GM12874 (cell line): ENCODE measurements around the gene DARS2.

Experiments used
- TF ChIP-seq, protein P1 (sequence below): IDR thresholded peaks from 2 replicates; pipeline ENCODE4 v1.5.1; 2011; ENCODE audit warnings: low read depth, mild to moderate bottlenecking, control low read depth, low read length, moderate library complexity; ENCODE audit not compliant: insufficient read depth

Gene DARS2

DNA sequence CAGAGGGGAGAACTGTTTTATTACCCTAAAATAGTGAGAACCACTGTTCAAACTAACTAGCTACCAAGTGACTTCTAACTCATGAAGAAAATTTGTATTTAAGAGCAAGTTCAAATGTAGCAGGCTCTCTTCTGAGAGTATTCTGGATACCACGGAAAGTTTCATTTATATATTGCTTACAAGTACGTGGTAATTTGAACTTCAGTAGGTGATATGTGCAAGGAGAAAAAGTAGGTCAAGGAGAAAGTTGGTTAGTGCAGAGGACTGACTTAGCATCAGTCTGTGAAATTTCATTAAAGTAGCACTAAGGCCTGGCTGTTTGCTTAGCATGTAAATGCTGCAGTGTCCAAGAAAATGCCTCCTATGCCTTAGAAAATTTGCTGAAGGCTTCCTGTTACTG lies 76.0 kb downstream of the DARS2 start:
- TF ChIP-seq, protein P1, sequence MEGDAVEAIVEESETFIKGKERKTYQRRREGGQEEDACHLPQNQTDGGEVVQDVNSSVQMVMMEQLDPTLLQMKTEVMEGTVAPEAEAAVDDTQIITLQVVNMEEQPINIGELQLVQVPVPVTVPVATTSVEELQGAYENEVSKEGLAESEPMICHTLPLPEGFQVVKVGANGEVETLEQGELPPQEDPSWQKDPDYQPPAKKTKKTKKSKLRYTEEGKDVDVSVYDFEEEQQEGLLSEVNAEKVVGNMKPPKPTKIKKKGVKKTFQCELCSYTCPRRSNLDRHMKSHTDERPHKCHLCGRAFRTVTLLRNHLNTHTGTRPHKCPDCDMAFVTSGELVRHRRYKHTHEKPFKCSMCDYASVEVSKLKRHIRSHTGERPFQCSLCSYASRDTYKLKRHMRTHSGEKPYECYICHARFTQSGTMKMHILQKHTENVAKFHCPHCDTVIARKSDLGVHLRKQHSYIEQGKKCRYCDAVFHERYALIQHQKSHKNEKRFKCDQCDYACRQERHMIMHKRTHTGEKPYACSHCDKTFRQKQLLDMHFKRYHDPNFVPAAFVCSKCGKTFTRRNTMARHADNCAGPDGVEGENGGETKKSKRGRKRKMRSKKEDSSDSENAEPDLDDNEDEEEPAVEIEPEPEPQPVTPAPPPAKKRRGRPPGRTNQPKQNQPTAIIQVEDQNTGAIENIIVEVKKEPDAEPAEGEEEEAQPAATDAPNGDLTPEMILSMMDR, result no peak

DNA sequence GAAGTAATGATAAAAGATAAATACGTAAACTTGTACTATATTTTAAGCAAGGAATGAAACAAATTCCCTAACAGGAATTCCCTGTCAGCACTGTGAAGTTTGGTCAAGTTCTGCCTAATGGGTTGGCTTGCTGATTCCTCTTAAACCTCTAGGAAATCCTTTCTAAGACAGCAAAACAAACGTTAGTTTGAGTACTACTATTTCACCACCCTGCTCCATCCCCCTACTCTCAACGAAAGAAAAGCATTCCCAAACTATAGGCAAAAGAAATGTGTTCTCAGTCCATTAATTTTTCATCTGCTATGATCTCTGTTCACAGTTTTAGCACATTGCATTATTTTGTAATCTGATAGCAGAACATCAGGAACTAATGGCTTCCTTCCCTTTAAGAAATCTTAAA lies 76.5 kb downstream of the DARS2 start:
- TF ChIP-seq, protein P1, result no peak

DNA sequence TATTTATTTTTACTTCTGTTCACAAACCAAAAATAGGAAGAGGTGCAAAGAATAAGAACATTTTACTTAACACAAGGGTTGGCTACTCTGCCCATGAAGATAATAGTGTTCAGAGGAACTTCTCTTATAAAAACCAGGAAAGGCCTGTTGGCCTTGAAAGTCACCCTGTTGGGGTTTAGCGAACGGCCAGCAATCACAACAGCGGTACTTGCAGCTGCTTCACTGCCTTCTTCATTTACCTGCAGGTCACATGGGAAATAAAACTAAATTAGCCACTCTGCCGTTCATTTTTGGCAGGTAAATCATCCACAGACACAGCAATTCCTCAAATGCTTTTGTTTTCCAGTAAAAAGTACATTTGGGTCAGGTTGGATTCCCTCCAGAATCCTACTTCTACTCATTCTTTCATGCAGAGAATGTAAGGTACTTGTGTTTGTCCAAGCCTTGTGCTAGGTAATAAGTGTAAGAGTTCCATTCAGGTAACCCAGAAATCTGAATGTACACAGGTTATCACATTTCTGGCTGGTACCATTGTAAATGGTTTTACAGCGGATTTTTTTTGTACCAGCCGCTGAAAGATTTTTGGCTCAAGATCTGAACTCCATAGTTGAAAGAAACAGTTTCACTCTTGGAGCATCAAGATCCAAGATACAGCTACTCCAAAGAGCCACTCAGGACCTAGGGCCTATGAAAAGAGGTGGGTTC lies 79.5 kb downstream of the DARS2 start:
- TF ChIP-seq, protein P1, result no peak
